ENCODE measurements around the gene RAB33B.
"Not testable (repeated sequence)": the region's sequence is repeated elsewhere in the genome, so short reads cannot be mapped to it uniquely, and the experiment has no call there.

The RAB33B gene

GRCh38 chr4:139454111-139455045 lies at the start of gene RAB33B:
RAB33B (plus strand) TSS chr4:139454121; CDS start chr4:139454196, 75 bp downstream.
- no peak for TF ChIP-seq CTCF (IDR thresholded peaks at IDR 0.05; ENCODE audit: low read depth, low read length, missing control alignments)
- H3K4me3 ChIP-seq (ENCODE audit: low read depth, low read length): peak within 1 kb of the TSS; percentile 100
- DNase-seq (ENCODE audit: low read depth): no peak

GRCh38 chr4:139410312-139410711 lies 43.6 kb upstream of the RAB33B start:
- no peak overlapping the region for H3K4me3 ChIP-seq (ENCODE audit: low read depth, low read length)
- TF ChIP-seq CTCF (IDR thresholded peaks at IDR 0.05; ENCODE audit: low read depth, low read length, missing control alignments): no peak
- DNase-seq (ENCODE audit: low read depth): no peak

GRCh38 chr4:139414671-139415210 lies 39.2 kb upstream of the RAB33B start:
- not testable (repeated sequence) for H3K4me3 ChIP-seq (ENCODE audit: low read depth, low read length); DNase-seq (ENCODE audit: low read depth)

- peak; percentile 50 for TF ChIP-seq CTCF (IDR thresholded peaks at IDR 0.05; ENCODE audit: low read depth, low read length, missing control alignments)
- peak; percentile 18 for DNase-seq (ENCODE audit: low read depth)
- no peak overlapping the region for H3K4me3 ChIP-seq (ENCODE audit: low read depth, low read length)
These were observed 37.7 kb upstream of the RAB33B start for GRCh38 chr4:139416073-139416673.

GRCh38 chr4:139419388-139419914 lies 34.5 kb upstream of the RAB33B start:
- DNase-seq (ENCODE audit: low read depth): no peak
- no peak for TF ChIP-seq CTCF (IDR thresholded peaks at IDR 0.05; ENCODE audit: low read depth, low read length, missing control alignments)
- no peak overlapping the region for H3K4me3 ChIP-seq (ENCODE audit: low read depth, low read length)

GRCh38 chr4:139420652-139421051 lies 33.3 kb upstream of the RAB33B start:
- H3K4me3 ChIP-seq (ENCODE audit: low read depth, low read length): no peak overlapping the region
- no peak for DNase-seq (ENCODE audit: low read depth)
- no peak for TF ChIP-seq CTCF (IDR thresholded peaks at IDR 0.05; ENCODE audit: low read depth, low read length, missing control alignments)

GRCh38 chr4:139436122-139436521 lies 17.8 kb upstream of the RAB33B start:
- H3K4me3 ChIP-seq (ENCODE audit: low read depth, low read length): no peak overlapping the region
- DNase-seq (ENCODE audit: low read depth): no peak
- TF ChIP-seq CTCF (IDR thresholded peaks at IDR 0.05; ENCODE audit: low read depth, low read length, missing control alignments): no peak

All from GM12864 (cell line).